HFF-Myc (cell line): ENCODE results near the gene LHX5.

Source experiments
- DNase-seq: peaks from one replicate; pipeline ENCODE4 v3.0.0-alpha.2; 2011; ENCODE audit warnings: low read depth; ENCODE audit errors: extremely low read depth
- H3K4me3 ChIP-seq: replicated peaks from 2 replicates; pipeline ENCODE4 v1.5.1; 2011; ENCODE audit warnings: low read depth, mild to moderate bottlenecking, control low read depth, low read length
- CTCF ChIP-seq: IDR thresholded peaks from 2 replicates; pipeline ENCODE4 v1.5.1; 2012; ENCODE audit warnings: mild to moderate bottlenecking, low read depth, low read length, control low read depth; ENCODE audit errors: missing control alignments

Gene LHX5

GRCh38 chr12:113414519-113415038, 57.1 kb downstream of the LHX5 start:
- H3K4me3 ChIP-seq: no peak overlapping the region
- DNase-seq: no peak
- TF ChIP-seq CTCF: no peak

- DNase-seq: no peak
- H3K4me3 ChIP-seq: no peak overlapping the region
- TF ChIP-seq CTCF: no peak
Measured at GRCh38 chr12:113413488-113413939, 58.2 kb downstream of the LHX5 start.
